GM21423 (cell line): ENCODE data around the gene TMEM117.

Source experiments
- ATAC-seq: cut with Tn5 transposase; IDR thresholded peaks from one replicate; pipeline ENCODE4 v1.9.1; 2021; ENCODE audit warnings: mild to moderate bottlenecking, moderate library complexity; ENCODE audit not compliant: unreplicated experiment

TMEM117 gene

DNA sequence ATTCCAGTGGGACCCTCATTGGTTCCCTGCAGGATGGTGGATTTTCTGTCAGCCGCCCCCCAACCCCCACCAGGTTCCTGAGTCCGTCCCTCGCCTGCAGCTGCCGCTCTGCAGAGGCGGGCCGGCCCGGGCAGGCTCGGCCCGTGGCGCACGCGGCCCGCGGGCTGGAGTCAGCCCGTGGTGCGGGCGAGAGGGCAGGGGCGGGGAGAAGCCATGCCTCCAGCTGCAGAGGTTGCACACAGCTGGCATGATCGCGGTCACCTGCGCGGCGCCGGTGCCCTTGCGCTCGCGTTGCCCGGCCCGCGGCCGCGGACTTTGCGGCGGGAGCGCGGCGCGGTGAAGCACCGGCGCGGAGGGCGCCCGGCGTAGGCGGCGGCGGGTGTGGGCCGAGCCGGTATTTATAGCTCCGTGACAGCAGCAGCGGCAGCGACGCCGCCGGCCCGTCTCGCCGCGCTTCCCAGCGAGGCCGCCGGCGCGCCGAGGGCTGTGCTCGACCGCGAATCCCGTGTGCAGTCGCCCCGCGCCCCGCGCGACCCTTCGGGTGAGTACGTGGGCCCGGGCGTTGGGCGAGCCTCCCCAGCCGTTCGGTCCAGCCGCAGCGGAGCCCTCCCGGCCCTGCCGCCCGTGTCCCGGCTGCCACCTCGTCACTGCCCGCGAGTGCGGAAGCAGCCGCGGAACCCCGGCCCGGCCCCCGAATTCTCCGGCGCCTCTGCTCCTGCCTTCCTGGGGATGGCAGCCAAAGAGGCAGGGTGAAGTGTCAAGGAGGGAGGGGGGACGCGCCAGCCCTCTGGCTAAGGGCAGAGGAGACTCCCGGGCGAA lies at the start of gene TMEM117:
Gene TMEM117, plus strand, starts transcription at position 426 of the 819 bp plus-strand sequence.
- peak; percentile 70 for ATAC-seq

DNA sequence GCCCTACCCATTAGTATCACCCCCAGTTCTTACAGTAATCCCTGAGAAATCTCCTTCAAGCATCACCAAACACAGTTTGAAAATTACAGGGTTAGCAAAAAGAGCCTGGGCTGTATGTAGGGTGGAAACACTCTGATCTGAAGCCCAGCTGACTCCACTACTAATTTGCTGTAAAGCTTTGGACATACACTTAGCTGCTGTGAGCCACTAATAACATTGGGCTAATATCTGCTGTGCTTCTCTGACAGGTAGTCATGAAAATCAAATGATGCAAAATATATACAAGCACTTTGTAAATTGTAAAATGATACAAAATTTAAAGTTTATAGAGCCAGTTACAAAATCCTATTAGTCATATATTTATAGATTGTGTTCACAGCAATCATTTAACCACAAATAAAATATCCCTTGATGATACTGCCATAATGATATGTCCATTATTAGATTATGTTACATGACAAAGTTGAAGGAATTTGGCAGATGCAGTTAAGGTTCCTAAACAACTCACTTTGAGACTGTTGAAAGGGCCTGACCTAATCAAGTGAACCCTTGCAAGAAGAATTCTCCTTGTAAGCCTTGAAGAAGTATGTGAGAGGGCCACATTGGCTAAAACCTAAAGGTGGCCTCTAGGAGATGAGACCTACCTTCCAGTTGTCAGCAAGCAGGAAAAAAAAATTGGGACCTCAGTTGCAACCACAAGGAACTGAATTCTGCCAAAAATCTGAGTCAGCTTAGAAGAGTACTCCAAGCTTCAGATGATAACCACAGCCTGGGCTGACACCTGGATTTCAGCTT lies 48.8 kb upstream of the TMEM117 start:
- ATAC-seq, result no peak

DNA sequence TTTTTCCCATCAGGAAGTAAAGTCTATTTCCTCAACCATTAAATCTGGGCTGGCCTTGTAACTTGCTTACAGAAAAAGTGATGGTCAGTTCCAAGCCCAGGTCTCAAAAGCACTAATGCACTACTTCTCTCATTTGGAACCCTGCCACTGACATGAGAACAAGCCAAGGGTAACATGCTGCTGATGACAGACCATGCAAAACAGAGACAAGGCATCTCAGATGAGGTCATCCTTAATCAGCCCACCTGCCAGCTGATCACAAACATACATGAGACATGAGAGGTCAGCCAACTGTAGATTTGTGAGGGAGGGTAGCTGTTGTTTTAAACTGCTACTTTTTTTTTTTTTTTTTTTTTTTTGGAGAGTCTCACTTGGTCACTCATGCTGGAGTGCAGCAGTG lies 45.9 kb upstream of the TMEM117 start:
- no peak for ATAC-seq

DNA sequence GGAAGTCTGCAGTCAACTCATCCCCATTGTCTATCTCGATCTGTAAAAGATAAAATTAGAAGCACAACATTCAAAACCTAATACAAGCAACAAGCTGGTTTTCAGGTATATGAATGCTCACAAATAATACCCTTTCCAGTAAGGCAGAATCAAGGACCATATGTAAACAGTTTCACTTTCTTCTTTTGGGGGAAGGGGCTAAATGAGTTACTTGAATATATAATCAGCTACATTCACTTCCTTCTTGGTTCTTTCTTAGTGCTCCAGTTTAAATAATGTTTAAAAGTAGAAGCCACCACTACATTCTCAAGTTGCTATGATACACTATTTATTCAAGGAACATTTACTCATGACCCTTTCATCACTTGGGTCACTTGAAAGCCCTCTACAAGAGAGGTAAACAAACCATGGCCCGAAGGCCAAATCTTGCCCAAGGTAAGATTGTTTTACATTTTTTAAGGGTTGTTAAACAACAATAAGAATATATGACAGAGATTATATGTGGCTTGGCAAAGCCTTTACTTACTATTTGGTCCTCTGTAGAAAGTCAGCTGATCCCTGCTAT lies 40.1 kb upstream of the TMEM117 start:
- ATAC-seq, result no peak

DNA sequence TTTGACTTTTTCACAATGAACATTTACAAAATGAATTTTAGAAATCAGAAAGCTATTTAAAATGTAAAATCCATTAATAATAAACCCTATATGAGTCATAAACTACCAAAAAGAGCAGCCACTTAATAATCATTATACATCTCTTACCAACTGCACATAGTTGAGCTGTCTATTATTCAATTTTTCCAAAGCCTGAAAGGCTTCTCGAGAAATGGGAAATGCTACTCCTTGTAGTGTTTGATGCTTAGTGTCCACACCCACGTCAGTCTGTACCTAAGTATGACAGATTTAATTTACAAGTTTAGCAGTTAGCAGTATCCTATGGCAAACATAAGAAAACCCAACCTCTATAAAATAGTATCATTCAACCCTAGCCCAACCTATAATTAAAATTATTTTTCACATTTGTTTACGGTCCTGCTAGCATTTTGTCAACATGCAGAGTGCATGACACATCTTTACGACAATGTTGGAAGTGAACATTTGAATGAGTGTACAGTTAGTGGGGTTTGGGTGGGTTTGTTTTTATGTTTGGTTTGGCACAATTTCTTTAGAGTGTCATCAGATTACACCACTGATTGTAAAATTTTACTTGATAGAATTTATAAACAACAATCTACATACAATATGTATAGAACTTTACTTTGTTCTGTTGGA lies 38.2 kb upstream of the TMEM117 start:
- ATAC-seq, result no peak

DNA sequence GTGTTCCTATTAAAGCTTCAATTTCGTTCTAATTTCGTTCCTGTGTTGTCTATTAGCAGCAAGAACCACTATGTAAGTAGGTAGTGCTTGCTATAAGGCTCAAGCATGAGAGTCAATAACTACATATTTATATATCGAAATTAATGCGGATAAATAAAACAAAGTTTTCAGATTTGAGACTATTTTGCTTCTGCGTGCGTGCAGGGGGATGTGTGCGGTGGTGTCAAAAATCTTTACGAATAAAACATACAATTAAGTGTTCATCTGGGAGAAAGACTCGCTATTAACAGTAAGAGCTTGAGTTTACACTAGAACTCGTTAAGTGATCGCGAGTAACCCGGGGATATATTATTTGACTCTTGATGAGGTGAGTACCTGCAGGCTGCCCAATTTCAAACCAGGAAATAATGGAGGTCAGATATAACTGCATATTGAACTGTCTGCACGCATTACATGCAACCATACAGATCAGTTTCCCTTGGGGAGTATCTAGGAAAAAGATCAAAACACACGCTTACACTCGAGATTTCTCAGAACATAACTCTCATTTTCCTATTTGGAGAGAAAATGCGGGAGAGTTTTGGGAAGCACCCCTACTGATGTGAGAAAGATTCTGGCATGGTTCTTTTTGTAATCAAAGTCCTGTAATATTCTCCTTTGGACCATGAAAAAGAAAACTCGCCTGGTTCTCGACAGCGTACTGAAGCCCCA lies 30.6 kb upstream of the TMEM117 start:
- ATAC-seq, result no peak

DNA sequence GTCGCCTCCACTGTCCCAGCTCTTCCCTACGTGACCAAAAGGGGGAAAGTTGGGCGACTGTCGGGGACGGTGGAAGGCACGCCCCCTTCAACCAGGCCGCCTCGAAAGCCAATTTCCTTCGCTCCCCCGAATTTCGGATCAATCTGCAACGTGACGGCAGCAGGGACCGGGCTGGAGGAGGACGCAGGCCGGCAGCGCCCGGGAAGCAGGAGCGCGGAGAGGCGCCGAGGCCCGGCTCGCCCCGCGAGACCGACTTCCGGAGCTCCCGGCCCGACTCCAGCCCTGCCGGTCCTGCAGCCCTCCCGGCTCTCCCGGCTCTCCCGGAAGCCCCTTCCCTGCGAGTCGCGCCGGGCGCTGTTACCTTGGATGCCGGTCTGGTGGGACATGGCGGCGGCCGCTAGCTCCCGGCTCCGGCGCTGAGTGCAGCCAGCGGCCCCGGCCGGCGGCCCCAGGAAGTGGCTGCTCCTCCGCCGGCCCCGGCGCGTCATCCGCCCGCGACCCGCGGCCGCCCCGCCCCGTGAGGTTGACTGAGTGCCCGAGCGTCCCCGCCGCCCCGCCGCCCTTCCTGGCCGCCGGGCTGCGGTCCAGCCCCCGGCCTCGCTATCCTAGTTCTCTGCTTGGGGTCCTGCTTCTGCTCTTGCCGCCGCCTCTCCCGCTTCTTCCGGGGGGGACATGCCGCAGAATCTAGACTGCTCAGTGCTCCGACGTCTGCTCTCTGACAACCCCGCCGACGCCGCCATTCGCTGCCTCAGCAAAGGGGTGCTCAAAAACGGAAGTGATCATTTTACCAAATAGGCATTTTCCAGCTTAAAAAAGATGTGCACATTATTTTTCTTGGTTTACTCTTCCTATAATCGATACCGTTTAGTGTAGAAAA lies 29.8 kb upstream of the TMEM117 start, which contains the start of gene TWF1:
Gene TWF1, minus strand, starts transcription at position 458 of the 877 bp plus-strand sequence. Its CDS starts 72 bp downstream, at position 386.
- ATAC-seq, result peak; percentile 95

DNA sequence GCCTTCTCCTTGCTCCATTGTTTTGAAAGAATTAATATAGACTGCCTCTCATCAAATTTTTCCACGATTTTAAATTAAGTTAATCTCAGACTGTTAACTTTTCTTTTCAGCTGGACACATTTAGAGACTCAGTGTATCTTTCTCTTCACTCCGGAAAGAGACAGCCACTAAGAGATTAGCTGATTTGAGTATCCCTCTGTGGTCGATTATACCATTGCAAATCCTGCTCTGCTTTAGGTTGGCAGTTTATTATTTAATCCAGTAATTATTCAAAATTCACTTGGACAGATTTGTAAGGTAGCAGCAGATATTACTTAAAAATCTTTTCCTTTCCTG lies 29.2 kb upstream of the TMEM117 start:
- no peak for ATAC-seq

DNA sequence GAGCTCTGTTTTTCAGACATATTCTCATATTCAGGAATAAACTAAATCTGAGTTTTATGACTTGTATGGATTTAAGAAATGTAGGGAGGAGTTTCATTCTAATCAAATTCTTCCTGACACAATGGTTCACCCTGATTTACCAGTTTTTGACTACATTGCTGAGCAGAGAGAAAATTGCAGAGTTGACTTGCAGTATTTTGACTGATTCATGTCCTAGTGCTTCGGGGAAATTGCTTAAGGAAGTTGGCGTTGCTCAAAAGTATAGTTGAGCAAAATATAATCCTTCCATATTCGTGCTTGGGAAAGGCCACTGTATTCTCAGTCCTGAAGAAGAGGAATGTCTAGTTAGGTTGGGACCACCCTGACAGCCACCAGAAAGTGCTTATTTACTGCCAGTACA lies 28.5 kb upstream of the TMEM117 start:
- ATAC-seq, result no peak

DNA sequence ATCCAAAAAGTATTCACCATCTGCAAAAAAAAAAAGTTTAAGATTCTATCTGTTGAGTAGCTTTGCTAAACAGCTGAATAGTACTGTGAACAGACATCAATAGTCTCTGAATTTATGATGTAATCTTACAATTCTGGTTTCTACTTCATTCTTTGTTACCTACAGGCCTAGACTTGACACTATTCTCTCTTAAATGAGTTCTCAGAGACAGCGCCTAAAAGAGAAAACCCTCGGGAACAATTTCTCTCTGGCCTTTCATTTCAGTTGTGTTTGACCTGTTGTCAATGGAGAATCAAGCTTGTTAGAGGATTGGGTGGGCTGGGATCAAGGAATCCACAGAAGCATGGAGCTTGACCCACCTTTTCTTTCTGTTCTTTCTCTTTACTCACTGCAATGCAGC lies 23.8 kb upstream of the TMEM117 start:
- ATAC-seq, result no peak

DNA sequence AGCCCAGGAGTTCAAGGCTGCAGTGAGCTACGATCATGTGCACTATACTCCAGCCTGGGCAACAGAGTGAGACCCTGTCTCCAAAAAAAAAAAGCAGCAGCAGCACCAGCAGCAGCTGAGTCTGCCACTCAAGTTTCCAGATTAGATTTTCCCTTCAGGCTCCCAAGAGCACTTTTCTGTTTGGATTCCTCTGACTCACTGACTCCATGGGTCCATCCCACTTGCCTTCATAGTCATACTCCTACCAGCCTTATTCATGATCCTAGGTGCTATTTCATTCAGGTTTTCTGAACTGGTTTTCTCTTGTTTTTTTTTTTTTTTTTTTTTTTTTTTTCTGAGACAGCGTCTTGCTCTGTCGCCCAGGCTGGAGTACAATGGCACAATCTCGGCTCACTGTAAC lies 23.0 kb upstream of the TMEM117 start:
- no peak for ATAC-seq

DNA sequence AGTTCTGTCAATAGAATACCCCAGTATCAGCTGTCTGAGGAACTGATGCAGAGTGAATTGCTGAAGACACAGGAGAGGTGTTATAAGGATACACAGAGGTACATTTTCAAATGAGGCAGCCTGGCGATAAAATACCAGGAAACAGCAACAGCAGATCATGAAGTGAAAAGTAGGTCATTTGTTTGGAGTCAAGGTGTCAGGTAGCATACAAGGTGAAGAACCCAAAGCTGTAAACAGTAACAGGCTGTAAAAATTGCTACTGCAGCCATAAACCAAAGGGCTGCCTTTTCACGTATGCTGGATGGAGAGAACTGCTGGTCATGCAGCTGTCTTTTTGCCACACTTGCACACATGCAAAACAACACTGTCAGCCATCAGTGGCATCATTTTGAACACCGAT lies 20.5 kb upstream of the TMEM117 start:
- ATAC-seq, result no peak

DNA sequence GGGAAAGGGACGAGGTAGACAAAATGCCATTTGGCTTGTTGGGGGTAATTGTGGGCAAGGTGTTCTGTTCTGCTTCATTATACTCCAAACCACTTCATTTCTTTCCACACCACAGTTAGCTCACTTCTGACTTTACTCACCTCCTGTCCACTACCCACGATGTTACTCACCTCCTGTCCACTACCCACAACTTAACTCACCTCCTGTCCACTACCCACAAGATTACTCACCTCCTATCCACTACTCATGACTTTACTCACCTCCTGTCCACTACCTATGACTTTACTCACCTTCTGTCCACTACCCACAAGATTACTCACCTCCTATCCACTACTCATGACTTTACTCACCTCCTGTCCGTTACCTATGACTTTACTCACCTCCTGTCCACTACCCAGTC lies 19.7 kb upstream of the TMEM117 start:
- ATAC-seq, result no peak

DNA sequence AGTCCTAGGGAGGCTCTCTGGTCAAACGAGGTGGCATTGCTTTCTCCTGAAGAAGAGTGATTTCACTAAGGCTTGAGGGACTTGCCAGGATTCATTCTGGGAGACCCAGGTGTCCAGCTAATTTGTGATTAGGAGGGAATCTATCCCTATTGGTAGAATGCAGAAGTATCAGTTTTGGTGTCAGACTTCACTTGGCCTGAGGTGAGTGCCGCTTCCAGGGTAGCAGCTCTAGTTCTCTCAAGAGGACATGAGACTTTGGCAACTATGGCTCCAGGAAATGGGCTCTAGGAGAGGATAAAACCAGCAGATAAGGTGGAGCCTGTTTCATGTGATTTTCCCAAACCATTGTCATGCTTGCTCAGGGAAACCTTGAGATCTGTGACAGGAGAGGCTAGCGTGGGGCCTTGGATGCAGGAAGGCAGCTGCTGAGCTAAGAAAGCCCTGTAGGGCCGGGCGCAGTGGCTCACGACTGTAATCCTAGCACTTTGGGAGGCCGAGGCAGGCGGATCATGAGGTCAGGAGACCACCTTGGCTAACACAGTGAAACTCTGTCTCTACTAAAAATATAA lies 11.6 kb upstream of the TMEM117 start:
- ATAC-seq, result no peak

DNA sequence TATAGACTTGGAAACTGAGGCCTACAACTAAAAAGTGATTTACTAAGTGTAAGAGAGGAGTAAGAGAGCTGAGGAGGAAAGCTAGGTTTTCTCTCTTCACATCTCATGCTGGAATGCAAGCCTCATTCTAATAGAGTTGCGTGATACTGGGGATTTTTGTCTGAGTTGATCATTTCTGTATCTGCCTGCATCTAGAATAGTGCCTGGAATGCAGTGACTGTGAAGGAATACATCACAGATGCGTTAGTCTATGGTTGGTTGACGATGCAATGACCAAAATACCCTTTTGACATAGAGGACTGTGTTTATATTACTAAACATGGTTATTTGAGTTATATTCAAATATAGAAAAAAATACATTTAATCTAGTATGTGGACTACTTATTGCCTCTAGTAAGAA lies 9.2 kb upstream of the TMEM117 start:
- no peak for ATAC-seq

DNA sequence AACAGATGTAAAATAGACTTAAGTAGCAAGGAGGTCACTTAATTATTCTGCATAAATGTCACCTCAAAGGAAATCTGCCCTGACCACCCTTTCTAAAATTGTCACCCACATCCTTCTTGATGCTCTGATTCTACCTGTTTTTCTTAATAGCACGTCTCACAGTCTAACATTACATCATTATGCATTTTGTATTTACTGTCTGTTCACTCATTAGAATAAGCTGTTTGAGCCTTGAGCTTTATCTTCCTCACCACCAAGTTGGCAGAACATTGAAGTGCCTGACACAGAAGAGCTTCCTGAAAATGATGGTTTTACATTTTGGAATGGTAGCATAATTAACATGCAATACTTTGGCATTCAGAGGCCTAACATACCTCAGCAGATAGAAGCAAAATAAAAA lies 8.8 kb upstream of the TMEM117 start:
- no peak for ATAC-seq

DNA sequence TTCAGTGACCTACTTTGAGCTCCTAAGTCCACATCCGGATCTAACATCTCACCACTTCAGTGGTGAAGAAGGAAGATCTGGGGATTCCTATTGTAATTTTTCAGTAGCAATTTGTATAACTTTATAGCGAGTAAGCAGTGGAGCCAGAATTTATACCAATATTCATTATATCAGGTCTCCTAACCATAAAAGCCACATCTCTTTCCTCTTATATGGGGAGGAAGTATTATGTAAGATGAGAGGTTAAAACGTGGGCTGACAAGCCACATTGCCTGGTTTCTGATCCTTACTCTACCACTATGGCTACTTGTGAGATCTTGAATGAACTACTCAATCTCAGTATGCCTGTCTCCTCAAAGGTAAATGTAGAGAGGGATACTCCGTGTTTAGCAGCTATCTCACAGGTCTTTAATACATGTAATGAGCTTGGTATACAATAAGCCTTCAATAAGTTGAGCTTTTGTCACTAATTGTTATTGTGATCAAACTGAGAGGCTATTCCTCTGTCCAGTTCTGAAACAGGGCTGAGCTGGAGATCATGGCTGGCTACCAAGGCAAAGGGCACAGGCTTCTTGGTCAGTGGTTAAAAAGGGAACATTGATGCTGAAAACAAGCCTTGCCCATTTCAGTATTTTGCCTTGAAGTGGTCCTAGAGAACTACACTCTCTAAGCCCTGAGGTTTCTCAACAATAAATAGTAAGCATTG lies 3.3 kb upstream of the TMEM117 start:
- ATAC-seq, result no peak

DNA sequence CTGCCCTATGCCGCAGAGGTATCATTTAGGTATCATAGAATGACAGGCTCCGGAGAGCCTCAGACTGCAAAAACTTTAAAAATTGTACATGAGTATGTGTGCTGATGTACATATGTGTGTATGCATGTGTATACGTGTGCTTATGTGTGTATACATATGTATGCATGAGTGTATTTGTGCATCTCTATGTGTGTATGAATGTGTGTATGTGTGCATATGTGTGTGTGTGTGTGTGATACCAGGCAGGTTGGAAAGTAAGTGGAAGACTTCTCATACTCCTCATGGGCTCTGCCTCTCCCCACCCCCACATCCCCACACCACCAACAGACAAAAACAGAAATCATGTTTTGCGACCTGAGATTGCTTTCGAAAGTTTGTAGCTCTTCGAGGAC lies 621 bp upstream of the TMEM117 start:
- peak; percentile 3 for ATAC-seq

DNA sequence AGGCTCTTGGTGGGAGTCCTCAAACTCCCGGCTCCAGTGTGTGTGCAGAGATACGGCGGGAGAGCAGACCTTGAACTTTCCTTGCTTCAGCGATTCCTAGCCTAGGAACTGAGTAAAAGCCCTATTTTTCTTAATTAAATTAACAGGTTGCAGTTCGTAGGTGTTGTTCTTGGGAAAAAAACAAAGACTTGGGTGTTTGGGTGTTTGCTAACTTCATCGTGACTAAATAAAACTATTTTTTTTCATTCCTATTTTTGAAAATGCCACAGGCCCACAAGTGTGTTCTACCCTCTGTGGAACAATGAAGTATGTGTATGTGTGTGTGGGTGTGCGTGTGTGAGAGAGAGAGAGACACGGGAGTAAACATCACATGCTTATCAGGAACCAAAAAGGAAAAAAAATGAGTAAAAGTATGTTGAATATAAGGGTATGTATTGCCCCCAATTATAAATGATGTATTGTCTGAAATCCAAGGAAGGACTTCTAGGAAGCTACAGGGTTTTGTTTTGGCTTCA lies 651 bp downstream of the TMEM117 start:
- ATAC-seq, result no peak
